ENCODE results near the gene BRDT.

Gene BRDT

DNA sequence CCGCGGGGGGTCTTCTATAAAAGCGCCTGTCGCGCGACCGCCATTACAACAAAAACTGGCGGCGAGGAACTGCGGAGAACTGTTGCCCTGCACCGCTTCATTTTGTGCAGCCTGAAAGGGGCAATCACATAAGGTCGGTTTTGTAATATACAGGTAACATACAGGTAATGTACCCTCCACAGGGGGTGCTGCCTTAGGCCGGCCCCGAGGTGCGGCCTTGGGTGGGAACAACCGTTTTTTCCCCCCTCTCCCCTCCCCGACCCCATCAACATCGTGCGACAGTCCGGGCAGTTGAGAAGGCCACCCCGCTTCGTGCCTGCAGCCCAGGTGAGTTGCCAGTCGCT lies at the start of gene BRDT:
Gene BRDT, plus strand, starts transcription at position 46 of the 344 bp plus-strand sequence. CDS start 13,354 bp downstream, outside the sequence.
- no peak for DNase-seq

DNA sequence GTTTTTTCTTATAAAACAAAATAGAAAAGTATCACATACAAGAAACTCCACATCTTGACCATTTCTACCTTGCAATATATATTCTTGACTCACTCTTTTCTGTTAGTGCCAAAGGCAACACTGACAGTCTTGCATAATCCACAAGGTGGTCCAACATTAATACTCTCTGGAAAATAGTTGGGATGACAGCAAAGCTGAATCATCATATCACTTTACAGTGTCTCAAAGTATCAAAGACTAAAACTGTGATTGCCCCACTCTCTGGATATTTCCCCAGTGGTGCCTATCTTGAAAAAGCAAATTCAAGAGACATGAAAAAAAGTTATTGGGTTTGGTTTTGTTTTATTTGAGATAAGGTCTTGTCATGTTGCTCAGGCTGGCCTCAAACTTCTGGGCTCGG lies 48.6 kb upstream of the BRDT start:
- DNase-seq = no peak

DNA sequence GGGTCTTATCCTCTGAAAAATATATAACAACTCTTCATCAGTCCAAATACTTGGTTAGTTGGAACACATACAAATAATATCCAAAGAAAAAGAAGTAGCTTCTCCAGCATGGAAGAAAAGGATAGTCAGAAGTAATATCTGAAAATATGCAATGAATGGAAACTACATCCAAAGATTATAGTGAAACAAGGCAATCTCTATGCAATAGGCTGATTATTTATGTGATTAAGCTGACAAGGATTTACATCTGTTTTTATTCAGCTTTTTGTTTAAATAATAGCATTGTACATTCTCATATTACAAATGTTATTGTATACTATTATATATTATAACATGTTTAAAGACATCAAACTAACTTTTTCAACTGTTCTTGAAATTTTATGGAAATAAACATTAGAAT lies 48.0 kb upstream of the BRDT start:
- no peak for DNase-seq

DNA sequence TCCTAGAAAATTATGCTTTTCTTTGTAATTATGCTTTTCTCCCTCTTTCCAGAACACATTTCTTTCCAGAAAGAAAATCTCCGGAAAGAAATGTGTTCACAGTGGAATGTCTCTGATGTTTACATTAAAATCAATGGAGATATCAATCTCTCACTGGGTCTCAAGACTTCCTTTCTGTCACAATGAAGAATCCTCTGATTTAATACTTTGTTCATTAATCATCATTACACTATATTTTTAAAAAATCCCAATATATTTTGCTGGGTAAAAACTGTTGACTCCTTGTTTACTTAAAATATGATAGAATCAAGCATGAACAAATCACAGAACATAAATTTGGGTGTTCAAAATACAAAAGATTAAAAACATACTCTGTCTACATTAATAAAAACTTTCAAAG lies 36.9 kb upstream of the BRDT start:
- DNase-seq = no peak

DNA sequence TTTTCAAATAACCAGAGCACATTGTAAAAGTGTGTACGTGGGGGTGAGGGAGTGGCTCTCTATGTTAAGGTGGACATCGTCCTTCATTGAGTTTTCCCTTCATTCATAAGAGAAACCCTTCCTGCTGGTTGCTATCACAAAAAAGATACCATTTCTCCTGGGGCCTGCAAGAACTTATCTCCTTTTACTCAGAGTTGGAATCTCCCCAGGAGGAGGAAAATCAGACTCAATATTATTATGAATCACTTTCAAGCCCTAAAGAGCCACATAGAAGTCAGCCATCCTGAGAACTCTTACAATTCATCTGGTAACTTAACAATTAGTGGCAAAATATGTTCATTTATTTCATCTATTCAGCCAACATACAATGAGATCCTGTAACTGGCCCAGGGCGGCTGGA lies 36.2 kb upstream of the BRDT start:
- DNase-seq = no peak

DNA sequence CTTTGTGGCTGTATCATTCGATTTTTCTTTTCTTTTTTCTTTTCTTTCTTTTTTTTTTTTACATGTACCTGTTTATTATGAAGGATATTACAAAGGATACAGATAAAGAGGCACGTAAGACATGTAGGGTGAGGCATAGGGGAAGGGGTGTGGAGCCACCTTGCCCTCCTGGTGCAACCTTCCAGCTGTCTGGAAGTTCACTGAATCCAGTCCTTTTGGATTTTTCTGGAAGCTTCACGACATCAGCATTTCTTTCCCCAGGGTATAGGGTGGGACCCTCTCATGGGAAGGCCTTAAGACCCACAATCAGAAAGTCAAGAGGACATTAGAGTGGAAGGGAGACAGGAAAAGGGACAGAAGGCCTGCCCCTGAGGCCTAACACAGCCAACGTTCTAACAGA lies 33.2 kb upstream of the BRDT start:
- DNase-seq = no peak

DNA sequence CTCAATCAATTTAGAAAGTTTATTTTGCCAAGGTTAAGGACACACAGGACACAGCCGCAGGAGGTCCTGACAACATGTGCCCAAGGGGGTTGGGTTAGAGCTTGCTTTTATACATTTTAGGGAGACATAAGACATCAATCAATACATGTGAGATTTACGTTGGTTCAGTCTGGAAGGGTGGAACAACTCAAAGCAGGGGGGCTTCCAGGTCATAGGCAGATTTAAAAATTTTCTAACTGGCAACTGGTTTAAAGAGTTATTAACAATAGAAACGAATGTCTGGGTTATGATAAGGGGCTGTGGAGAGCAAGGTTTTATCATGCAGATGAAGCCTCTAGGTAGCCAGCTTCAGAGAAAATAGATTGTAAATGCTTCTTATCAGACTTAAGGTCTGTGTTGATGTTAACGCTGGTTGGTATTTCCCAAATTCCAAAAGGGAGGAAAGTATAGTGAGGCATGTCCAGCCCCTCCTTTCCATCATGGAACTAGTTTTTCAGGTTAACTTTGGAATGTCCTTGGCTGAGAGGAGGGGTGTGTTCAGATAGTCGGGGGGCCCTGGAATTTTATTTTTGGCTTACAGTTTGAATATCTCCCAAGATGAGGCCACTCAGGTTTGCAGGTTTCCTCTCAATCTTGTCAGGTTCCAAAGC lies 32.3 kb upstream of the BRDT start:
- no peak for DNase-seq

DNA sequence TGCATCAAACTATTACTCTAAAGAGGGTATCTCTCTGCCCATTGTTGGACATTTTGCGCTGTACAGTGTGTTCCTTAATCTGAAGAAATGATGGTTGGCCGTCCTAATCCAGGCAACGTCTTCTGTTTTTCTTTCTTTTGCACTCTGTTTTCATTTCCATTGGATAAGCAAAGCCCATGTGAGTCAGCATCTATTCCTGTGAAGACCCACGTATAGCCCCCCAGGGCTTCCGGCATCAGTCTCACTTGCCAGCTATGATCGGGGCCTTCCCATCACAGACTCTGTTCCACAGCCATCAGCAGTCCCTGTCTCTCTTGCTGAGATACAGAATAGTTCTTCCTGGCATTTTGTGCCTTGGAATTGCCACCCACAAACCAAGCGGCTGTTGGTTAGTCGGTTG lies 29.2 kb upstream of the BRDT start:
- no peak for DNase-seq

DNA sequence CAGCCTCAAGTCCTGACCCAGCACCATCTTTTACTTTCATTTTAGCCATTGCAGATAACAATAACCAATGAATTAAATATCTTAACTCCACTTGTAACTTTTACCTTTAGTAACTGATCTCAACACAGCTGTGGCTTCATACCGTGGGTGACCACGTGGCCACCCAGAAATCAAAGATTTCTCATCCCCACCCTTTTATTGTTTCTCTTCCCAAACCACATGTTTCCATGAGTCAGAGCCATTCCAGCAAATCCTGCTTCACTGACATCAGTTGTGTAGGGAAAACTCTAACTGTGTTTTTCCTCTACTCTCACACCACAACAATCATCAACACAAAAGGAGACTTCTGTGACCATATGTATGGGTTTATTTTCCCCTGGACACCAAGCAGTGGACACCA lies 25.1 kb upstream of the BRDT start:
- no peak for DNase-seq

DNA sequence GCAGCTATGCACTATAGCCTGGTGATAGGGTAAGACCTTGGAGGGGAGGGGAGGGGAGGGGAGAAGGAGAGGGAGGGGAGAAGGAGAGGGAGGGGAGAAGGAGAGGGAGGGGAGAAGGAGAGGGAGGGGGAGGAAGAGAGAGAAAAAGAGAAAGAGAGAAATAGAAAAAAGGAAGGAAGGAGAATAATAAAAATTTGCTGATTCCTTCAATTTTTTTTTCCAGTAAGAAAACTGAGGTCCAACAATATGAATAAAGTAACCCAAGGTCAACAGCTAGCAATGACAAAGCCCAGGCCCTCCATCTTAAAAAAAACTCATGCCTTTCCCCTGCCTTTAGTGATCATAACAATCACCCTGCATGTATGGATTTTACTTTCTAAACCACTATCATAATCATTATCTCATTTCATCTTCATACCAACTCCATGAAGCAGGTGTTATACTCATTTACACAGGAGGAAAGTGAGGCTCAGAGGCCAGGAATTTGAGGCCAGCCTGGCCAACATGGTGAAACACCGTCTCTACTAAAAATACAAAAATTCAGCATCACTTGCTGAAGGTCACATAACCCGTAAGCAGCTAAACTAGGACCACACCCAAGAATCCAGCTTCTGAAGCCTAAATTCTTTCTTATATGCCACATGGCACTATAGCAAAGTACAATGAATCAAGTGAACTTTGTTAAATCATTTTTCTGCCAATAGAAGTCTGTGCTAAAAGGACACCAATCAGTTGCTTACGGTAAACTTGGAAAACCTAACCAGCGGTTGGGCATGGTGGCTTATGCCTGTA lies 23.4 kb upstream of the BRDT start:
- DNase-seq = no peak

DNA sequence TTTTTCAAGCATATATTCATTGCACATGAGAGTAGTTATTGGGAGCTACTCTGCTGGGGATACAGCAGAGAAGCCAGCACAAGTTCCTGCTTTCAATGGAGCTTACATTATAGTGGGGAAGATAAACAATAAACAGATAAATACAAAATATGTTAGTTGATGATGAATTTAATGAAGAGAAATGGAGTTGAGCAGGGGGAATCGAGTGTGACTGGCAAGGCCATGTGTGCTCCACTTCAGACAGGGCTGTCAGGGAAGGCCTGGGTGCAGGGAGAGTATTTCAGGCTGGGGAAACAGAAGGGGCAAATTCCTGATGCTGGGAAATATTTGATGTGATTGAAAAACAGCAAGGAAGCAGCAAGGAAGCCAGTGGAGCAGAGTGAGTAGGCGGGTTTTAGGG lies 21.2 kb upstream of the BRDT start:
- no peak for DNase-seq

DNA sequence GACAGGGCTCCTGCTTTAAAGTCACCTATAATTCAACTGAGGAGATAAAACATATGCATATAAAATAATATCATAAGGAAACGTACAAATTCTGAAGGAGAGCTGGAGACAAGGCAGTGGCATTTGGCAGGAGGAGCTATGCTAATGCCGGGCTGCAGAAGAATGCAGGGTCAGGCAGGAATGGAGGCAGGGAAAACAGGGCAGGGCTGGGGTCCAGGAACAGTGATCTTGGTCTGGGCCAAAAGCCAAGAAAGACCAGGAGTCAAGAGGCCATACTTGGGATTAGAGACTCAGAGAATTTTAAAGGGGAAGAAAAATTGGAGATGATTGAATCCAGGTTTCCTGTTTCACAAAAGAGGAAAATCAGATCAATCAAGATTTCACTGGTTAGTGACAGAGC lies 20.0 kb upstream of the BRDT start:
- no peak for DNase-seq

DNA sequence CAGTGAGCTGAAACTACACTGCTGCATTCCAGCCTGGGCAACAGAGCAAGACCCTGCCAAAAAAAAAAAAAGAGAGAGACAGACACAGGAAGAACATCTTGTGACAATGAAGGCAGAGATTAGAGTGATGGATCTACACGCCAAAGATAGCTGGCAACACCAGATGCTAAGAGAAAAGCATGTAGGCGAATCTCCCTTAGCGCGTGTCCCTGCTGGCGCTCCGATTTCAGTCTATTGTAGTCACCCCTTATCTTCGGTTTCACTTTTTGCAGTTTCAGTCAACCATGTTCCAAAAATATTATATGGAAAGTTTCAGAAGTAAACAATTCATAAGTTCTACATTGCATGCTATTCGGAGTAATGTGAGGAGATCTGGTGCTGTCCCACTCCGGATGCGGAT lies 11.6 kb upstream of the BRDT start:
- DNase-seq = no peak

DNA sequence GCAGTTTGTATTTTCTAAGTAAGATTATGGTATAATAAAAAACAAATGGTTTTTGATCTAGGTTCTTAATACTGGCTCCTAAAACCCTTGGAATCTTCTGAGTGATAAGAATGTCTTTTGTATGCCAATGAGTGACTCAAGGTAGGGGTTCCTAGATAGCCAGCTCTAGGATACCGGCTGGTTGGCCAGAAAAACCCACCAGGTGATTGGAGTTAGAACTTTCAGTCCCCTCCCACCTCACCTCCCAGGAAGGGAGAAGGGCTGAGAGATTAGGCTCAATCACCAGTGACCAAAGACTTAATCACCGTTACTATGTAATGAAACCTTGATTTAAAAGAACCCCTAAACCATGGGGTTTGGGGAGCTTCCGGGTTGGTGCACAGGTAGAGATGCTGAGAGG lies 8.7 kb upstream of the BRDT start:
- no peak for DNase-seq

DNA sequence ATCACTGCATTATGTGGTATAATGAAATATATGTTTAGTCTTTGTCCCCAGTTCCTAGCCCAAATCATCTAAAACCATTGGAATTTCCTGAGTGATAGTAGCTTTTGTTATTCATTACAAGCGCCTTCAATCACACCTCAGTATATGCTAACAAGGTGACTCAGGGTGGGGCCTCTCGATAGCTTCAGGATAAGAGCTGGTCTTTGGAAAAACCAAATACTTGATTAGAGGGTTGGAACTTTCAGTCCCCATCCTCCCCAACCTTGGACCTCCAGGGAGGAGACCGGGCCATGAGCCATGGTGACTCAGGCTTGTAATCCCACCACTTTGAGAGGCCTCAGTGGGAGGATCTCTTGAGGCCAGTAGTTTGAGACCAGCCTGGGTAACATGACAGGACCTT lies 5.1 kb upstream of the BRDT start:
- DNase-seq = no peak

DNA sequence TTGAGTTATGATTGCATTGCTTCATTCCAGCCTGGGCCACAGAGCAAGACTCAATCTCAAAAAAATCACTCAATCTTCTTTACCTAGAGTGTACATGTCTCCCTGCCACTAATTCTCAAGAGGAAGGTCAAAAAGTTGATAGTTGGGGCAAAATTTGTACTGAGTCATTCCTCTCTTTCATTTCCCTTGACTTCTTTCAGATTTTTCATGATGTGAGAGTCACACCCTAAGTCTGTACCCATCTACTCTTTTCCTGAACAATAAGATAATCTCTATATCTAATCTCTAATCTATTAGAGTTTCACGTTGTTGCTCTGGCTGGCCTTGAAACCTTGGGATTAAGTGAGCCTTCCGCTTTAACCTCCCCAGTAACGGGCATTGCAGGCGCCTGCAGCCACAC lies 1.1 kb upstream of the BRDT start:
- DNase-seq = no peak

DNA sequence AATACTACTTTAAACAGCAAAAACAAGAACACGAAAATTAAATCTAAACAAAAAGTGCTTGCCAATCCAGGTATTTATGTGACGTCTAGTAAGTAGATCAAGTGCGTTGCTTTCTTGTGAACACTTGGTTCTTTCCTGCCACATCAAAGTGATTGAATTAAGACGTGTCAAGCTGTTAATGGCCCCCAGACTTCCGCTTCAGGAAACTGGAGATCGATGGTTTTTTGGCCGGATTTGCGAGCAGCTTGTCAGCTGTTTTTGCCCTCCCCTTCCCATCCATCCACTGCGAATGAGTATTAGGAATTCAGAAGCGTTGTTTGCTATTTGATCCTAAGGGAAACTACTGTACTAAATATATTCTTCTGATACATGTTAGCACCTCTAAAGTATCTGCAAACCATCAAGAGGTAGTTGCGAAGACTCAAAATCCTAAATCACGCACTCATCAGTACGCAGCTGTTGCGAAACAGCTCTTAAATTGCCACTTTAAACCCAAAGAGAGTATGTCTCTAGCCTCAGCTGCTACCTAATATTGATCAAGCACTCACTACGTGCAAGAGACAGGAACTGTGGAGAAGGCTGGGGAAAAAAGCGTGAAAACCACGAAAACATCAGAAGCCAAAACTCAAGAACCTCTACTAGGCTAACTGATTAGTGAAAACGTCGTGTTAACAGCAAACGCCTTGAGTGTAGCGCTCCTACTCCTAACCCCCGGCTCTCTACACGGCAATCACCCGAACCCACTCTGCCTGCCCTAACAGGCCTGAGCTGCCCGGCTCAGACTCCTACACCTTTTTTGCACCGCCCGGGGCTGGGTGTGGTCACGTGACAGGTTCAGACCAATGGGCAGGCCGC lies 473 bp upstream of the BRDT start:
- DNase-seq = no peak

DNA sequence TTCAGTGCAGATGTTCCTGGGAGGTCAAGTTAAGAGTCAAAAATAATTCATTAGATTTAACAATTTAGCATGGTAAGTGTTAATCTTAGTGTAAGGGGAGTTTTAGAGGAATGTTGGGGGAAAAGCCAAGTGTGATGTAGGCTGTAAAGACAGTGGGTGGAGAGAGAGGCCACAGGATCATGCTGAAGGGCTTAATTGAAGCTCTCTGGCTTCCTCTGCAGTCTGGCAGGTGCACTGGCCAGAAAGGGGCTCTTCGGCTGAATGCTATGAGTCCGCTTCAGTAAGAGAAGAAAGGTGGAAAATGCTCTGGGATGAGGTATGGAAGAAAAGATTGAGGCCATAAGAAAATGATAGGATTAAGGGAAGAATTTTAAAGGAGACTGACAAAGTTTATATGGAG lies 3.0 kb downstream of the BRDT start:
- no peak for DNase-seq

DNA sequence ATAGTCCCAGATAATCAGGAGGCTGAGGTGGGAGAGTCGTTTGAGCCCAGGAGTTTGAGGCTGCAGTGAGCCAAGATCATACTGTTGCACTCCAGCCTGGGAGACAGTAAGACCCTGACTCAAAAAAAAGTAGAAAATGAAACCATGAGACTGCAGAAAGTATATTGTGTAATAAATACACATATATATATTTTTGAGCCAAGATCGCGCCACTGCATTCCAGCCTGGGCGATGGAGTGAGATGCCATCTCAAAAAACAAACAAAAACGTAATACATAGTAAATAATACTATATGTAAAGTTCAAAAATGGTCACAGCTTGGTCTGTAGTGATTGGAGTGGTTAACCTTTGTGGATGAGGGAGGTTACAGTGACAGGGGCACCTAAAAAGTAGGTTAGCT lies 9.7 kb downstream of the BRDT start:
- no peak for DNase-seq

DNA sequence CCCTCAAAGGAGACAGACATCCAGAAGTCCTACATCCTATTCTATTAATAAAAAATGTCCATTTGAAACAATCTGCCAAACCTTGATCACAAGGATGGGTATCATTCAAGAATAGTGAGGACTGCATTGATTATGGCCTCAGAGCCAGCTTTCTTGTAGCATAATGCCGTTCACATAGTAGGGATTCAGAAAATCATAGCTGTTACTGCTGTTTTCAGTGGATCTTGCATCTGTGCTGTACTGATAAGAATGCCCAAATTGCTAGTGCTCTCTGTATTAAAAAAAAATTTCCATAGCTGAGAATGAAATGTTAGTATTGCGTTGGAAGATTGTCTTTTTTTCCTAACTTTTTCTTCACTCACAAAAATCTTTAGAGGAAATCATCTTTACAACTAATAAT lies 19.1 kb downstream of the BRDT start:
- no peak for DNase-seq

DNA sequence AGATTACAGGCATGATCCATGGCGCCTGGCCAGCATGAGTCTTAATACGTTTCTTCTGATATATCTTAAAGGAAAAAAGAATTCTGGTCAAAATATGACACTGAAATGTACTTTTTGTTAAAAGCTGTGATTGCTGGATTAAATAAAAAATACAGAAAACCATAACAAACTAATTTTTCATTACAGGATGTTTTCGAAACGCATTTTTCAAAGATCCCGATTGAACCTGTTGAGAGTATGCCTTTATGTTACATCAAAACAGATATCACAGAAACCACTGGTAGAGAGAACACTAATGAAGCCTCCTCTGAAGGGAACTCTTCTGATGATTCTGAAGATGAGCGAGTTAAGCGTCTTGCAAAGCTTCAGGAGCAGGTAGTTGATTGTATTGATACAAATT lies 30.2 kb downstream of the BRDT start:
- no peak for DNase-seq

DNA sequence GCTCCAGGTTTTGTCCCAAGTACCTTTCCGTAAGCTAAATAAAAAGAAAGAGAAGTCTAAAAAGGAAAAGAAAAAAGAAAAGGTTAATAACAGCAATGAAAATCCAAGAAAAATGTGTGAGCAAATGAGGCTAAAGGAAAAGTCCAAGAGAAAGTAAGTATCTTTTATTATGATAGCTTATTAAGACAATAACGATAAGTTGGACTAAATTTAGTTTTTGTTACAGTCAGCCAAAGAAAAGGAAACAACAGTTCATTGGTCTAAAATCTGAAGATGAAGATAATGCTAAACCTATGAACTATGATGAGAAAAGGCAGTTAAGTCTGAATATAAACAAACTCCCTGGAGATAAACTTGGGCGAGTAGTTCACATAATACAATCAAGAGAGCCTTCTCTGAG lies 31.5 kb downstream of the BRDT start:
- DNase-seq = no peak

DNA sequence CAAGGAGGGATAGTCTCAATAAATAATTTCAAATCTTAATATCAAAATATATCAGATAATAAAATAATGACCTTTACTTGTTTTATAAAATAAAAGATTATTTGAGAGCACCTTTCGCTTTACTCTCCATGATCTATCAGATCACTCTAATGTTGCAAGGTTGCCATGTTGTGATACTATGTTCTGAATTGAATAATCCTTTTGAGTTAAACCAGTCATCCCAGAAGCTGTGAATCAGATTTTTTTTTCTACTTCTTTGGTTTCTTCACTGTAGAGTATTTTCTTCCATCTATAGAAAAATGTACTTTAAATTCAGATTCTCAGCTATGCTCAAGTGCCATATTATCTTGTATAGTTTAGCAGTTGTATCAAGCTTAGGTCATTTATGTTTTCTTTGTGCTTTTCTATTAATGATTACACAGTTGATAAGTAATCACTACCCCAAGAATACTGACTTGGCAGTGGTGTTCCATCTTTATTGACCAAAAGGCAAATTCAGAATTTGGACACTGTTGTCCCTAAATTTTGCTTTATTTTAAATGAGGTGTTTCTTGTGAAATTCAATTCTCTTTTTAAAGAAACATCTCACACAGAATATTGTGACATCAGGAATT lies 32.9 kb downstream of the BRDT start:
- DNase-seq = no peak

DNA sequence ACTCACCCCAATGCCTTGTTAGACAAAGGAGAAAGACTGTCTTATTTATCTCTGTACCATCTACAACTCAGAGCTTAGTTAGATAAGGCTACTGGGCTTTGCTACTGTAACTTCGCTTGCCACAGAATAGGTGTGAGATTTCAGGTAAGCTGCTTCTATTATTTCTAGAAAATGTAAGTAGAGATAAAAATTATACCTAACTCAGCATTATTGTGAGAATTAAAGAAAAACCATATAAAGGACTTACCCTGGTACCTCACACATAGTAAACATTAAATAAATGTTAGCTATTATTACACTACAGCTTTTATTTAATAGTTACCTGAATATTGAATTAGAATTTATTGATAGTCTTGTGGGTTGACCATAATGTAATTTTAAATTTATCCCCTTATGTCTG lies 44.1 kb downstream of the BRDT start:
- DNase-seq = no peak

Data from NCI-H1417 treated with DMSO at 0.1 percent for 48 hours (cell line).